Measurements from ENCODE around the gene ITPR1.

ITPR1 gene

DNA sequence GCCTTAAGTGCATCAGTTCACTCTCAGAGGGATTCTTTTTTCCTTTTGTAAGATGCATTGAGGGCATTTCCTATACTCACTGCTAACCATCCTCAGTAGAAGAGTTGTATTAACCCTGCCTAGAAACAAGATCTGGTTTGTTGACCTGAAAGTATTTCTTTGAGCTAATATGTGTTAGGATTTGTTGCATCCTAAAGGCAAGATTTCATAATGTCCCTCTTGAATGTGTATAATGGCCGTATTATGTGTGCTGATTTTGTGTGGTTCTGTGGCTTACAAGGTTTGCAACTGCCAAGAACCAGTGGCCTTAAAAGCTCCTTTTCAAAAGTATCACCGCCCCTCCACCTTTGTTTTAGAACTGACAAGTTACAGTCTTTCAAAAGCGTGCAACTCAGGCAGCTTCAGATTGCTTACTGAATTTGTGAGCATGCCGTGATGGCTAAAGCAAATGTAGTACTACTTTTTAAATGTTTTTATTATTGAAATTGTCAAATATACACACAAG lies 304.1 kb downstream of the ITPR1 start:
- DNase-seq (ENCODE audit: low read depth) = no peak
- H3K4me3 ChIP-seq (ENCODE audit: control insufficient read depth, low read depth, low read length) = no peak overlapping the region
- TF ChIP-seq, protein P1, sequence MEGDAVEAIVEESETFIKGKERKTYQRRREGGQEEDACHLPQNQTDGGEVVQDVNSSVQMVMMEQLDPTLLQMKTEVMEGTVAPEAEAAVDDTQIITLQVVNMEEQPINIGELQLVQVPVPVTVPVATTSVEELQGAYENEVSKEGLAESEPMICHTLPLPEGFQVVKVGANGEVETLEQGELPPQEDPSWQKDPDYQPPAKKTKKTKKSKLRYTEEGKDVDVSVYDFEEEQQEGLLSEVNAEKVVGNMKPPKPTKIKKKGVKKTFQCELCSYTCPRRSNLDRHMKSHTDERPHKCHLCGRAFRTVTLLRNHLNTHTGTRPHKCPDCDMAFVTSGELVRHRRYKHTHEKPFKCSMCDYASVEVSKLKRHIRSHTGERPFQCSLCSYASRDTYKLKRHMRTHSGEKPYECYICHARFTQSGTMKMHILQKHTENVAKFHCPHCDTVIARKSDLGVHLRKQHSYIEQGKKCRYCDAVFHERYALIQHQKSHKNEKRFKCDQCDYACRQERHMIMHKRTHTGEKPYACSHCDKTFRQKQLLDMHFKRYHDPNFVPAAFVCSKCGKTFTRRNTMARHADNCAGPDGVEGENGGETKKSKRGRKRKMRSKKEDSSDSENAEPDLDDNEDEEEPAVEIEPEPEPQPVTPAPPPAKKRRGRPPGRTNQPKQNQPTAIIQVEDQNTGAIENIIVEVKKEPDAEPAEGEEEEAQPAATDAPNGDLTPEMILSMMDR (conservative IDR thresholded peaks at IDR 0.05; ENCODE audit: control insufficient read depth, insufficient read depth, low read depth, low read length) = no peak

GRCh38 chr3:4799266-4800256 lies 306.4 kb downstream of the ITPR1 start:
- H3K4me3 ChIP-seq (ENCODE audit: control insufficient read depth, low read depth, low read length) = no peak overlapping the region
- no peak for DNase-seq (ENCODE audit: low read depth)
- TF ChIP-seq, protein P1 (conservative IDR thresholded peaks at IDR 0.05; ENCODE audit: control insufficient read depth, insufficient read depth, low read depth, low read length) = no peak

DNA sequence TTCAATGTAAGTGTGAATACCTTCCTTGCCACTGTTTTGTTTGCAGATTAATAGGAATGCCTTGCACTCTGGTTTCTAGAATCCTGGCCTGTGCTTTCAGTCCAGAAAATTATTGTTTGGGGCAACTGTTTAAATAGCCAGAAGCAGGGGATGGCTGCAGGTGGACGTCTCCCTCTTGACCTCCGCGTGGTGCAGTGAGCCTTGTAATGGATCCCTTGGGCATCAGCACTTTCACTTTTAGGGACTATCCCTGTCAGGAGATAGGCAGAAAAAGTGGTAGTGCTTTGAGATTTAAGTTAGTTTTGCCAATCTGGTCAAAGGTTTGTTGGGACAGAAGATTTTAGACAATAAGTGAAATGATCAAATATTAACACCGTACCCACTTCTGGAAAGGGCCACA lies 307.4 kb downstream of the ITPR1 start:
- no peak overlapping the region for H3K4me3 ChIP-seq (ENCODE audit: control insufficient read depth, low read depth, low read length)
- DNase-seq (ENCODE audit: low read depth) = no peak
- TF ChIP-seq, protein P1 (conservative IDR thresholded peaks at IDR 0.05; ENCODE audit: control insufficient read depth, insufficient read depth, low read depth, low read length) = no peak

DNA sequence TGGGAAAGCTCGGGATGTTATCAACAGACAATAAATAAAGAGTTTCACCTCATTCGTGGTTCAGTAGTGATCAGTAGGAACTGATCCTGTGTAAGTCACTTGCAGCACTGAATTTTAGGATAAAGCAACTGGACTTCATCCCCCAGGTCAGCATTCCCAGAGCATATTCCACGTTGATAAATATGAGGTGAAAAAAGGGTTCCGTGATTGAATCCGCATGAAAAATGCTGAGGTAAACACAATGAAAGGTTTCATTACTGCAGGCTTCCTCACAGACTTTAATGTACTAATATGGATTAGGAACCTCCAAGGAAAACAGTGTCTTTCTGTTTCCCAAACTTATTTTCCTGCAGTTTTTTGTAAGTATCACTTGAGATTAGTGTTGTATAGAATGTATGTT lies 308.7 kb downstream of the ITPR1 start:
- TF ChIP-seq, protein P1 (conservative IDR thresholded peaks at IDR 0.05; ENCODE audit: control insufficient read depth, insufficient read depth, low read depth, low read length) = no peak
- no peak overlapping the region for H3K4me3 ChIP-seq (ENCODE audit: control insufficient read depth, low read depth, low read length)

DNA sequence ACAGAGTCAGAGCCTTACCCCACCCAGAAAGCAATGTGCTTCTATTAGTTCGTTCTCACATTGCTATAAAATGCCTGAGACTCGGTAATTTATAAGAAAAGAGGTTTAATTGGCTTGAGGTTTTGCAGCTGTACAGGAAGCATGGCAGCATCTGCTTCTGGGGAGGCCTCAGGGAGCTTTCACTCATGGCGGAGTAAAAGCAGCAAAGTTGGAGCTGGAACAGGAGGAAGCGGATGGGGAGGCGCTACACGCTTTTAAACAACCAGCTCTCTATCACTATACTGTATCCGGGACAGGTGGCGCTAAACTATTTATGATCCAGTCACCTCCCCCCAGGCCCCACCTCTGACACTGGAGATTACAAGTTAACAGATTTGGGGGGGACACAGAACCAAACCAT lies 309.8 kb downstream of the ITPR1 start:
- H3K4me3 ChIP-seq (ENCODE audit: control insufficient read depth, low read depth, low read length) = no peak overlapping the region
- DNase-seq (ENCODE audit: low read depth) = no peak
- TF ChIP-seq, protein P1 (conservative IDR thresholded peaks at IDR 0.05; ENCODE audit: control insufficient read depth, insufficient read depth, low read depth, low read length) = no peak

More for the DNA sequence above, 308.7 kb downstream of the ITPR1 start:
- DNase-seq (ENCODE audit: low read depth) = no peak

GRCh38 chr3:4804161-4805058 lies 311.3 kb downstream of the ITPR1 start:
- no peak for DNase-seq (ENCODE audit: low read depth)

More at GRCh38 chr3:4804161-4805058, 311.3 kb downstream of the ITPR1 start:
- no peak overlapping the region for H3K4me3 ChIP-seq (ENCODE audit: control insufficient read depth, low read depth, low read length)
- TF ChIP-seq, protein P1 (conservative IDR thresholded peaks at IDR 0.05; ENCODE audit: control insufficient read depth, insufficient read depth, low read depth, low read length) = no peak
